ENCODE results near the gene DCC. TPM values are rescaled to one million over a fixed set of nuclear protein-coding genes. Genes with fewer than 3 reads are reported as not detected.

The DCC gene
- total RNA-seq, 4 donors from 2014 or later: 0.94 TPM; not detected in 3

GRCh38 chr18:53521068-53521467 lies 1181.1 kb downstream of the DCC start:
- WGBS, 2 donors: 78 to 86% methylated on average over 7 of the region's 7 CpGs
- intact Hi-C loops (cut with DNase I): no loop called here
- TF ChIP-seq POLR2A (IDR thresholded peaks at IDR 0.05) (no peak), CTCF (IDR thresholded peaks at IDR 0.05) (no peak)
- DNase-seq: no peak
- Histone ChIP-seq H3K27me3 (no peaks in the 10 kb centered on the region), H3K4me1 (no peaks in the 10 kb centered on the region), H3K4me3 (replicated peaks in 1 of 3) (no peak overlapping the region), H3K9me3 (no peaks in the 10 kb centered on the region), H3K36me3 (no peaks in the 10 kb centered on the region), H3K27ac (no peak overlapping the region)

- H3K4me1 ChIP-seq: no peaks in the 10 kb centered on the region
- no peak overlapping the region for H3K4me3 ChIP-seq (replicated peaks in 1 of 3)
- intact Hi-C loops (cut with DNase I): no loop called here
- no peaks in the 10 kb centered on the region for H3K9me3 ChIP-seq
- H3K27me3 ChIP-seq: no peaks in the 10 kb centered on the region
- no peaks in the 10 kb centered on the region for H3K36me3 ChIP-seq
- no peak for TF ChIP-seq CTCF (IDR thresholded peaks at IDR 0.05)
- TF ChIP-seq POLR2A (IDR thresholded peaks at IDR 0.05): no peak
- H3K27ac ChIP-seq: no peak overlapping the region
- 83 to 92% methylated on average over 4 of the region's 4 CpGs for WGBS, 2 donors
- no peak for DNase-seq
Measured at GRCh38 chr18:53526101-53526870, 1186.3 kb downstream of the DCC start.

GRCh38 chr18:53527365-53527764 lies 1187.4 kb downstream of the DCC start:
- WGBS, 2 donors: 84 to 89% methylated on average over 2 of the region's 2 CpGs
- no peak for TF ChIP-seq CTCF (IDR thresholded peaks at IDR 0.05)
- TF ChIP-seq POLR2A (IDR thresholded peaks at IDR 0.05): no peak
- intact Hi-C loops (cut with DNase I): no loop called here

GRCh38 chr18:53531187-53531586 lies 1191.2 kb downstream of the DCC start:
- TF ChIP-seq POLR2A (IDR thresholded peaks at IDR 0.05): no peak
- no peak for TF ChIP-seq CTCF (IDR thresholded peaks at IDR 0.05)
- no peak for DNase-seq
- Histone ChIP-seq H3K4me1 (no peaks in the 10 kb centered on the region), H3K36me3 (no peaks in the 10 kb centered on the region), H3K4me3 (replicated peaks in 1 of 3) (no peak overlapping the region), H3K27ac (no peak overlapping the region), H3K9me3 (no peaks in the 10 kb centered on the region), H3K27me3 (no peaks in the 10 kb centered on the region)
- intact Hi-C loops (cut with DNase I): no loop called here

More at GRCh38 chr18:53527365-53527764, 1187.4 kb downstream of the DCC start:
- DNase-seq: no peak
- Histone ChIP-seq H3K27ac (no peak overlapping the region), H3K4me1 (no peaks in the 10 kb centered on the region), H3K36me3 (no peaks in the 10 kb centered on the region), H3K9me3 (no peaks in the 10 kb centered on the region), H3K4me3 (replicated peaks in 1 of 3) (no peak overlapping the region), H3K27me3 (no peaks in the 10 kb centered on the region)

GRCh38 chr18:53531896-53532295 lies 1191.9 kb downstream of the DCC start:
- no peak for TF ChIP-seq CTCF (IDR thresholded peaks at IDR 0.05)
- TF ChIP-seq POLR2A (IDR thresholded peaks at IDR 0.05): no peak
- Histone ChIP-seq H3K27me3 (no peaks in the 10 kb centered on the region), H3K4me1 (no peaks in the 10 kb centered on the region), H3K36me3 (no peaks in the 10 kb centered on the region), H3K4me3 (replicated peaks in 1 of 3) (no peak overlapping the region), H3K27ac (no peak overlapping the region), H3K9me3 (no peaks in the 10 kb centered on the region)
- whole genome bisulfite sequencing, 2 donors: 61 to 75% methylated on average over 1 of the region's 1 CpG
- intact Hi-C loops (cut with DNase I): no loop called here
- no peak for DNase-seq

Data from thyroid gland (tissue), 4 donors.